Measurements from ENCODE around the gene DAPL1.

Gene DAPL1

GRCh38 chr2:158825021-158825420 is 29.9 kb downstream of the DAPL1 start:
- H2BK120ac ChIP-seq (ENCODE audit: insufficient read depth, low read length, poor library complexity) = no peak overlapping the region
- H3K23ac ChIP-seq (ENCODE audit: low read length) = no peak overlapping the region
- no peaks in the 10 kb centered on the region for H3K79me1 ChIP-seq (ENCODE audit: low read length)
- no peaks in the 10 kb centered on the region for H3K36me3 ChIP-seq (ENCODE audit: control insufficient read depth in 1 of 2, insufficient read depth in 2 of 2, low read length in 2 of 2)
- no peak overlapping the region for H3K4ac ChIP-seq (ENCODE audit: low read depth, low read length)
- no peak overlapping the region for H2AK5ac ChIP-seq (ENCODE audit: low read length)
- no peak for DNase-seq
- H2BK12ac ChIP-seq (ENCODE audit: low read length) = no peak overlapping the region
- no peak overlapping the region for H4K91ac ChIP-seq (ENCODE audit: low read depth, low read length)
- no peak overlapping the region for H3K18ac ChIP-seq (ENCODE audit: low read length)
- no peaks in the 10 kb centered on the region for H3K79me2 ChIP-seq (ENCODE audit: control insufficient read depth, insufficient read depth, low read length, poor library complexity)
- no peak overlapping the region for H3K4me2 ChIP-seq (ENCODE audit: low read length)
- H3K14ac ChIP-seq (ENCODE audit: low read length) = no peak overlapping the region
- H3K9ac ChIP-seq (ENCODE audit: low read length) = no peak overlapping the region
- no peak overlapping the region for H4K8ac ChIP-seq (ENCODE audit: low read depth, low read length)
- H3K4me3 ChIP-seq (ENCODE audit: low read depth, low read length) = no peak overlapping the region
- H3K4me1 ChIP-seq (ENCODE audit: control insufficient read depth in 1 of 2, insufficient read depth in 2 of 2, low read length in 2 of 2) = no peaks in the 10 kb centered on the region
- no peaks in the 10 kb centered on the region for H3K9me3 ChIP-seq (ENCODE audit: insufficient read depth, low read depth, low read length)
- no peak overlapping the region for H4K12ac ChIP-seq (ENCODE audit: low read depth, low read length)
- H3K27ac ChIP-seq (ENCODE audit: low read depth, low read length) = no peak overlapping the region
- H2AFZ ChIP-seq (ENCODE audit: insufficient read depth, low read length, poor library complexity) = no peak overlapping the region
- H2BK5ac ChIP-seq (ENCODE audit: low read depth, low read length, poor library complexity) = no peak overlapping the region
- no peaks in the 10 kb centered on the region for H3K27me3 ChIP-seq (ENCODE audit: insufficient read depth, low read length)
- no CpG with 5 or more reads among the region's 3 CpGs for WGBS (ENCODE audit: extremely low coverage, insufficient coverage, insufficient read length)

GRCh38 chr2:158826965-158827364 is 31.8 kb downstream of the DAPL1 start:
- H3K4me1 ChIP-seq (ENCODE audit: control insufficient read depth in 1 of 2, insufficient read depth in 2 of 2, low read length in 2 of 2) = no peaks in the 10 kb centered on the region
- H3K27ac ChIP-seq (ENCODE audit: low read depth, low read length) = no peak overlapping the region
- no peaks in the 10 kb centered on the region for H3K36me3 ChIP-seq (ENCODE audit: control insufficient read depth in 1 of 2, insufficient read depth in 2 of 2, low read length in 2 of 2)
- H2AK5ac ChIP-seq (ENCODE audit: low read length) = no peak overlapping the region
- H3K23ac ChIP-seq (ENCODE audit: low read length) = no peak overlapping the region
- no peak overlapping the region for H3K4me2 ChIP-seq (ENCODE audit: low read length)
- H3K18ac ChIP-seq (ENCODE audit: low read length) = no peak overlapping the region
- no peak overlapping the region for H3K4ac ChIP-seq (ENCODE audit: low read depth, low read length)
- H4K91ac ChIP-seq (ENCODE audit: low read depth, low read length) = no peak overlapping the region
- no CpG with 5 or more reads among the region's 3 CpGs for WGBS (ENCODE audit: extremely low coverage, insufficient coverage, insufficient read length)
- H3K9ac ChIP-seq (ENCODE audit: low read length) = no peak overlapping the region
- H3K4me3 ChIP-seq (ENCODE audit: low read depth, low read length) = no peak overlapping the region
- no peak overlapping the region for H2BK12ac ChIP-seq (ENCODE audit: low read length)
- no peak overlapping the region for H2AFZ ChIP-seq (ENCODE audit: insufficient read depth, low read length, poor library complexity)
- no peak overlapping the region for H3K14ac ChIP-seq (ENCODE audit: low read length)
- H4K12ac ChIP-seq (ENCODE audit: low read depth, low read length) = no peak overlapping the region
- no peak overlapping the region for H2BK120ac ChIP-seq (ENCODE audit: insufficient read depth, low read length, poor library complexity)
- H4K8ac ChIP-seq (ENCODE audit: low read depth, low read length) = no peak overlapping the region
- H3K27me3 ChIP-seq (ENCODE audit: insufficient read depth, low read length) = no peaks in the 10 kb centered on the region
- no peaks in the 10 kb centered on the region for H3K9me3 ChIP-seq (ENCODE audit: insufficient read depth, low read depth, low read length)
- no peak for DNase-seq
- H2BK5ac ChIP-seq (ENCODE audit: low read depth, low read length, poor library complexity) = no peak overlapping the region
- H3K79me1 ChIP-seq (ENCODE audit: low read length) = no peaks in the 10 kb centered on the region
- no peaks in the 10 kb centered on the region for H3K79me2 ChIP-seq (ENCODE audit: control insufficient read depth, insufficient read depth, low read length, poor library complexity)

GRCh38 chr2:158828378-158829164 is 33.5 kb downstream of the DAPL1 start:
- Histone ChIP-seq H3K36me3 (ENCODE audit: control insufficient read depth in 1 of 2, insufficient read depth in 2 of 2, low read length in 2 of 2) (no peaks in the 10 kb centered on the region), H3K79me1 (ENCODE audit: low read length) (no peaks in the 10 kb centered on the region), H3K9me3 (ENCODE audit: insufficient read depth, low read depth, low read length) (no peaks in the 10 kb centered on the region), H2BK120ac (ENCODE audit: insufficient read depth, low read length, poor library complexity) (no peak overlapping the region), H4K8ac (ENCODE audit: low read depth, low read length) (no peak overlapping the region), H2BK5ac (ENCODE audit: low read depth, low read length, poor library complexity) (no peak overlapping the region), H3K4ac (ENCODE audit: low read depth, low read length) (no peak overlapping the region), H3K79me2 (ENCODE audit: control insufficient read depth, insufficient read depth, low read length, poor library complexity) (no peaks in the 10 kb centered on the region), H3K27ac (ENCODE audit: low read depth, low read length) (no peak overlapping the region), H3K4me2 (ENCODE audit: low read length) (no peak overlapping the region), H3K23ac (ENCODE audit: low read length) (no peak overlapping the region), H3K9ac (ENCODE audit: low read length) (no peak overlapping the region), H3K4me3 (ENCODE audit: low read depth, low read length) (no peak overlapping the region), H3K27me3 (ENCODE audit: insufficient read depth, low read length) (no peaks in the 10 kb centered on the region), H2AK5ac (ENCODE audit: low read length) (no peak overlapping the region), H4K91ac (ENCODE audit: low read depth, low read length) (no peak overlapping the region), H4K12ac (ENCODE audit: low read depth, low read length) (no peak overlapping the region), H2BK12ac (ENCODE audit: low read length) (no peak overlapping the region), H2AFZ (ENCODE audit: insufficient read depth, low read length, poor library complexity) (no peak overlapping the region), H3K18ac (ENCODE audit: low read length) (no peak overlapping the region), H3K4me1 (ENCODE audit: control insufficient read depth in 1 of 2, insufficient read depth in 2 of 2, low read length in 2 of 2) (no peaks in the 10 kb centered on the region), H3K14ac (ENCODE audit: low read length) (no peak overlapping the region)
- no CpG with 5 or more reads among the region's 4 CpGs for WGBS (ENCODE audit: extremely low coverage, insufficient coverage, insufficient read length)
- peak in 1 of 2 donors; percentile 25 for DNase-seq

- no peak overlapping the region for H3K4me2 ChIP-seq (ENCODE audit: low read length)
- no peak overlapping the region for H3K23ac ChIP-seq (ENCODE audit: low read length)
- H3K27ac ChIP-seq (ENCODE audit: low read depth, low read length) = no peak overlapping the region
- H3K4me3 ChIP-seq (ENCODE audit: low read depth, low read length) = no peak overlapping the region
- H2AFZ ChIP-seq (ENCODE audit: insufficient read depth, low read length, poor library complexity) = no peak overlapping the region
- WGBS (ENCODE audit: extremely low coverage, insufficient coverage, insufficient read length) = no CpG with 5 or more reads among the region's 4 CpGs
- no peaks in the 10 kb centered on the region for H3K4me1 ChIP-seq (ENCODE audit: control insufficient read depth in 1 of 2, insufficient read depth in 2 of 2, low read length in 2 of 2)
- H3K27me3 ChIP-seq (ENCODE audit: insufficient read depth, low read length) = no peaks in the 10 kb centered on the region
- H3K9me3 ChIP-seq (ENCODE audit: insufficient read depth, low read depth, low read length) = no peaks in the 10 kb centered on the region
- no peak overlapping the region for H3K9ac ChIP-seq (ENCODE audit: low read length)
- no peak overlapping the region for H2AK5ac ChIP-seq (ENCODE audit: low read length)
- H4K12ac ChIP-seq (ENCODE audit: low read depth, low read length) = no peak overlapping the region
- H3K14ac ChIP-seq (ENCODE audit: low read length) = no peak overlapping the region
- H4K91ac ChIP-seq (ENCODE audit: low read depth, low read length) = no peak overlapping the region
- no peak overlapping the region for H2BK5ac ChIP-seq (ENCODE audit: low read depth, low read length, poor library complexity)
- no peak overlapping the region for H4K8ac ChIP-seq (ENCODE audit: low read depth, low read length)
- DNase-seq = no peak
- H3K79me1 ChIP-seq (ENCODE audit: low read length) = no peaks in the 10 kb centered on the region
- H3K36me3 ChIP-seq (ENCODE audit: control insufficient read depth in 1 of 2, insufficient read depth in 2 of 2, low read length in 2 of 2) = no peaks in the 10 kb centered on the region
- H3K4ac ChIP-seq (ENCODE audit: low read depth, low read length) = no peak overlapping the region
- no peaks in the 10 kb centered on the region for H3K79me2 ChIP-seq (ENCODE audit: control insufficient read depth, insufficient read depth, low read length, poor library complexity)
- H2BK120ac ChIP-seq (ENCODE audit: insufficient read depth, low read length, poor library complexity) = no peak overlapping the region
- H2BK12ac ChIP-seq (ENCODE audit: low read length) = no peak overlapping the region
- H3K18ac ChIP-seq (ENCODE audit: low read length) = no peak overlapping the region
Observed at GRCh38 chr2:158829167-158829566, 34.0 kb downstream of the DAPL1 start.

All from trophoblast cell (in vitro differentiated cells and primary cell).